ENCODE measurements around the gene SS18L1.
"Not testable (repeated sequence)": the region's sequence is repeated elsewhere in the genome, so short reads cannot be mapped to it uniquely, and the experiment has no call there.

The SS18L1 gene

GRCh38 chr20:62147528-62147927 lies 4.0 kb downstream of the SS18L1 start:
- peaks cover 55% of the 10 kb centered on the region for H4K20me1 ChIP-seq (ENCODE audit: insufficient read depth, low read length)
- no peak overlapping the region for H3K27ac ChIP-seq (ENCODE audit: low read length)
- TF ChIP-seq EZH2phosphoT487 (IDR thresholded peaks at IDR 0.05; ENCODE audit: low read depth) (no peak), CTCF (IDR thresholded peaks at IDR 0.05; ENCODE audit: low read depth, low read length) (no peak)
- no peak overlapping the region for H3K4me2 ChIP-seq (ENCODE audit: low read length)
- peaks cover 7% of the 10 kb centered on the region for H3K4me1 ChIP-seq (ENCODE audit: low read length)
- H3K9me3 ChIP-seq (ENCODE audit: insufficient read depth, low read length): no peaks in the 10 kb centered on the region
- no peak overlapping the region for H3K4me3 ChIP-seq (ENCODE audit: low read length)
- H3K27me3 ChIP-seq (ENCODE audit: low read depth, low read length): no peaks in the 10 kb centered on the region
- peaks cover 93% of the 10 kb centered on the region for H3K79me2 ChIP-seq (ENCODE audit: low read length)
- H2AFZ ChIP-seq (ENCODE audit: low read depth, low read length): no peak overlapping the region
- H3K9ac ChIP-seq (ENCODE audit: low read length): no peak overlapping the region
- H3K36me3 ChIP-seq (replicated peaks; ENCODE audit: low read depth, low read length): peaks cover 11% of the 10 kb centered on the region

GRCh38 chr20:62148383-62148782 lies 4.8 kb downstream of the SS18L1 start:
- H3K4me1 ChIP-seq (ENCODE audit: low read length); H2AFZ ChIP-seq (ENCODE audit: low read depth, low read length); H3K9me3 ChIP-seq (ENCODE audit: insufficient read depth, low read length); H3K4me3 ChIP-seq (ENCODE audit: low read length); H3K27me3 ChIP-seq (ENCODE audit: low read depth, low read length); H3K27ac ChIP-seq (ENCODE audit: low read length); H3K4me2 ChIP-seq (ENCODE audit: low read length); H3K9ac ChIP-seq (ENCODE audit: low read length): not testable (repeated sequence)
- H4K20me1 ChIP-seq (ENCODE audit: insufficient read depth, low read length): peaks cover 55% of the 10 kb centered on the region
- peaks cover 20% of the 10 kb centered on the region for H3K36me3 ChIP-seq (replicated peaks; ENCODE audit: low read depth, low read length)
- peaks cover 90% of the 10 kb centered on the region for H3K79me2 ChIP-seq (ENCODE audit: low read length)

GRCh38 chr20:62148908-62149314 lies 5.3 kb downstream of the SS18L1 start:
- Histone ChIP-seq H3K27ac (ENCODE audit: low read length) (no peak overlapping the region), H2AFZ (ENCODE audit: low read depth, low read length) (no peak overlapping the region), H4K20me1 (ENCODE audit: insufficient read depth, low read length) (peaks cover 57% of the 10 kb centered on the region)

GRCh38 chr20:62149532-62150309 lies 6.2 kb downstream of the SS18L1 start:
- Histone ChIP-seq H3K4me3 (ENCODE audit: low read length) (no peak overlapping the region), H3K36me3 (replicated peaks; ENCODE audit: low read depth, low read length) (peaks cover 33% of the 10 kb centered on the region), H3K79me2 (ENCODE audit: low read length) (peaks cover 90% of the 10 kb centered on the region), H2AFZ (ENCODE audit: low read depth, low read length) (no peak overlapping the region), H4K20me1 (ENCODE audit: insufficient read depth, low read length) (peaks cover 55% of the 10 kb centered on the region), H3K9me3 (ENCODE audit: insufficient read depth, low read length) (no peaks in the 10 kb centered on the region), H3K4me2 (ENCODE audit: low read length) (no peak overlapping the region), H3K27ac (ENCODE audit: low read length) (no peak overlapping the region), H3K27me3 (ENCODE audit: low read depth, low read length) (no peaks in the 10 kb centered on the region), H3K9ac (ENCODE audit: low read length) (no peak overlapping the region), H3K4me1 (ENCODE audit: low read length) (peaks cover 4% of the 10 kb centered on the region)
- TF ChIP-seq CTCF (IDR thresholded peaks at IDR 0.05; ENCODE audit: low read depth, low read length) (no peak), EZH2phosphoT487 (IDR thresholded peaks at IDR 0.05; ENCODE audit: low read depth) (no peak)

More at GRCh38 chr20:62148908-62149314, 5.3 kb downstream of the SS18L1 start:
- Histone ChIP-seq H3K36me3 (replicated peaks; ENCODE audit: low read depth, low read length) (peaks cover 25% of the 10 kb centered on the region), H3K27me3 (ENCODE audit: low read depth, low read length) (no peaks in the 10 kb centered on the region), H3K9me3 (ENCODE audit: insufficient read depth, low read length) (no peaks in the 10 kb centered on the region), H3K79me2 (ENCODE audit: low read length) (peaks cover 91% of the 10 kb centered on the region), H3K9ac (ENCODE audit: low read length) (no peak overlapping the region), H3K4me3 (ENCODE audit: low read length) (no peak overlapping the region), H3K4me2 (ENCODE audit: low read length) (no peak overlapping the region), H3K4me1 (ENCODE audit: low read length) (peaks cover 7% of the 10 kb centered on the region)
- no peak for TF ChIP-seq CTCF (IDR thresholded peaks at IDR 0.05; ENCODE audit: low read depth, low read length)
- TF ChIP-seq EZH2phosphoT487 (IDR thresholded peaks at IDR 0.05; ENCODE audit: low read depth): no peak

Data from OCI-LY3 (cell line).